Keratinocyte (primary cell): Measurements from ENCODE around the gene CACNG4.

Experiments used
- CTCF ChIP-seq, 3 experiments: IDR thresholded peaks in 1 of 3; conservative IDR thresholded peaks in 1 of 3; optimal IDR thresholded peaks in 1 of 3; 2 replicates in 2 of 3; 3 replicates in 1 of 3; pipeline versions ENCODE3 to v1.5.1; 2011; ENCODE audit warnings: low read length in 3 of 3, mild to moderate bottlenecking in 3 of 3, moderate library complexity in 2 of 3, control low read depth in 1 of 3, inconsistent platforms in 1 of 3; ENCODE audit not compliant: insufficient read depth in 2 of 3; ENCODE audit errors: extremely low read depth in 1 of 3
- EZH2 ChIP-seq: IDR thresholded peaks from one replicate; pipeline ENCODE4 v1.6.1; 2012; ENCODE audit warnings: inconsistent platforms, mild to moderate bottlenecking, low read length, moderate library complexity

DNA sequence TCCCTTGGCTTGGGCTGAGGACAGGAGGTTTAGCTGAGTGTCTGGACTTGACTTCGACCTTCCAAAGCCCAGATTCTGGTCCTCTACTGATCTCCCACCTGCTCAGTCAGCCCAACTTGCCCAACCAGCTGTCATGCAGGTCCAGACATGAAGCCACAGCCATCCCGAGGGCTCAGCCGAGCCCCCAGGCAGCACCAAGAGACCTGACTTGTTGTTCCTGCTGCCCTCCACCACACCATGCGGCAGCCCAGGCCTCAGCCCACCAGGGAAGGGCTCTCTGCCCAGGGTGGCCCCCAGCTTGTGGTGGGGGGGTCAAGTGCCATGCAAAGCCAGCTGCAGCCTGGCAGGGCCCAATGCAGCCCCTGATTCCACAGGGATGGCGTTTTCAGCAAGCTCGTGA lies 17.2 kb upstream of the CACNG4 start:
- no peak for TF ChIP-seq CTCF (optimal IDR thresholded peaks at IDR 0.05 in 1 of 3, IDR thresholded peaks at IDR 0.05 in 1 of 3, conservative IDR thresholded peaks at IDR 0.05 in 1 of 3; ENCODE audit: extremely low read depth in 1 of 3, insufficient read depth in 2 of 3, low read length in 3 of 3)
- TF ChIP-seq EZH2, result no peak
